Mesenchymal stem cell (in vitro differentiated cells and primary cell): ENCODE results near the gene DGAT2.

Experiments used
- DNase-seq: peaks from one replicate; pipeline ENCODE4 v3.0.0-alpha.2; 2013
- H2AFZ ChIP-seq: one replicate; pipeline ENCODE4 v1.6.1; 2013; ENCODE audit warnings: low read depth, mild to moderate bottlenecking, control low read depth, inconsistent platforms, low read length, moderate library complexity
- H2AK5ac ChIP-seq: 2 replicates; pipeline ENCODE4 v1.6.1; 2013; ENCODE audit warnings: low read length, moderate library complexity, mild to moderate bottlenecking, inconsistent platforms; ENCODE audit not compliant: severe bottlenecking
- H2BK120ac ChIP-seq: one replicate; pipeline ENCODE4 v1.6.1; 2013; ENCODE audit warnings: low read depth, mild to moderate bottlenecking, inconsistent platforms, low read length, moderate library complexity
- H2BK12ac ChIP-seq, 2 experiments: one replicate each; pipeline ENCODE4 v1.6.1; 2013; ENCODE audit warnings: inconsistent platforms in 2 of 2, low read length in 2 of 2, mild to moderate bottlenecking in 2 of 2, moderate library complexity in 2 of 2, control low read depth in 1 of 2
- H2BK15ac ChIP-seq: one replicate; pipeline ENCODE4 v1.6.1; 2013; ENCODE audit warnings: mild to moderate bottlenecking, low read depth, inconsistent platforms; ENCODE audit not compliant: poor library complexity, severe bottlenecking
- H2BK5ac ChIP-seq: 2 replicates; pipeline ENCODE4 v1.6.1; 2013; ENCODE audit warnings: low read depth, mild to moderate bottlenecking, low read length, control low read depth, inconsistent platforms; ENCODE audit not compliant: poor library complexity, severe bottlenecking
- H3K14ac ChIP-seq, 2 experiments: one replicate each; pipeline ENCODE4 v1.6.1; 2013; ENCODE audit warnings: inconsistent platforms in 2 of 2, low read length in 2 of 2, control low read depth in 1 of 2, mild to moderate bottlenecking in 1 of 2, moderate library complexity in 1 of 2
- H3K18ac ChIP-seq, 2 experiments: one replicate each; pipeline ENCODE4 v1.6.1; 2013; ENCODE audit warnings: inconsistent platforms in 2 of 2, low read length in 2 of 2, control low read depth in 1 of 2, low read depth in 1 of 2, mild to moderate bottlenecking in 1 of 2
- H3K23ac ChIP-seq, 2 experiments: one replicate each; pipeline ENCODE4 v1.6.1; 2013; ENCODE audit warnings: inconsistent platforms in 2 of 2, low read length in 2 of 2, mild to moderate bottlenecking in 2 of 2, moderate library complexity in 2 of 2, control low read depth in 1 of 2
- H3K27ac ChIP-seq: 2 replicates; pipeline ENCODE4 v1.5.1; 2013; ENCODE audit warnings: mild to moderate bottlenecking, moderate library complexity, low read length, control low read depth, inconsistent platforms; ENCODE audit not compliant: poor library complexity, severe bottlenecking
- H3K27me3 ChIP-seq, 2 experiments: 2 replicates each; pipeline versions ENCODE4 v1.6.1 to v1.7.0; 2013; ENCODE audit warnings: low read length in 2 of 2, mild to moderate bottlenecking in 2 of 2, moderate library complexity in 2 of 2, control low read depth in 1 of 2, inconsistent platforms in 1 of 2; ENCODE audit not compliant: control insufficient read depth in 1 of 2, insufficient read depth in 1 of 2
- H3K36me3 ChIP-seq, 2 experiments: 2 replicates each; pipeline versions ENCODE4 v1.6.1 to v1.7.0; 2013; ENCODE audit warnings: low read length in 2 of 2, control low read depth in 1 of 2, inconsistent platforms in 1 of 2, low read depth in 1 of 2, mild to moderate bottlenecking in 1 of 2; ENCODE audit not compliant: insufficient read depth in 2 of 2, control insufficient read depth in 1 of 2
- H3K4ac ChIP-seq, 2 experiments: one replicate each; pipeline ENCODE4 v1.6.1; 2013; ENCODE audit warnings: inconsistent platforms in 2 of 2, low read length in 2 of 2, mild to moderate bottlenecking in 2 of 2, moderate library complexity in 2 of 2, control low read depth in 1 of 2, low read depth in 1 of 2
- H3K4me1 ChIP-seq: 2 replicates; pipeline ENCODE4 v1.6.1; 2013; ENCODE audit warnings: low read depth, low read length, control low read depth; ENCODE audit not compliant: control insufficient read depth, insufficient read depth
- H3K4me2 ChIP-seq: 2 replicates; pipeline ENCODE4 v1.6.1; 2013; ENCODE audit warnings: low read length, mild to moderate bottlenecking, inconsistent platforms; ENCODE audit not compliant: poor library complexity, severe bottlenecking
- H3K4me3 ChIP-seq, 2 experiments: 2 replicates each; pipeline versions ENCODE4 v1.5.1 to v1.7.0; 2013; ENCODE audit warnings: low read length in 2 of 2, mild to moderate bottlenecking in 2 of 2, control low read depth in 1 of 2, low read depth in 1 of 2; ENCODE audit not compliant: insufficient read depth in 1 of 2
- H3K79me1 ChIP-seq: replicated peaks from 2 replicates; pipeline ENCODE4 v1.6.1; 2013; ENCODE audit warnings: mild to moderate bottlenecking, control low read depth, low read length, inconsistent platforms; ENCODE audit not compliant: poor library complexity, severe bottlenecking
- H3K9ac ChIP-seq: 2 replicates; pipeline ENCODE4 v1.7.0; 2013; ENCODE audit warnings: mild to moderate bottlenecking, low read length, moderate library complexity
- H3K9me3 ChIP-seq: 2 replicates; pipeline ENCODE4 v1.7.0; 2013; ENCODE audit warnings: mild to moderate bottlenecking, low read length; ENCODE audit not compliant: control insufficient read depth
- H4K8ac ChIP-seq: one replicate; pipeline ENCODE4 v1.6.1; 2013; ENCODE audit warnings: inconsistent platforms, mild to moderate bottlenecking, low read length, moderate library complexity
- H4K91ac ChIP-seq: one replicate; pipeline ENCODE4 v1.6.1; 2013; ENCODE audit warnings: mild to moderate bottlenecking, low read length, inconsistent platforms
- WGBS: methylation state at CpG from one replicate; pipeline ENCODE4 v1.1.7; 2013; ENCODE audit warnings: mixed read lengths; 5-methylcytosine and 5-hydroxymethylcytosine counted together

DGAT2 gene

DNA sequence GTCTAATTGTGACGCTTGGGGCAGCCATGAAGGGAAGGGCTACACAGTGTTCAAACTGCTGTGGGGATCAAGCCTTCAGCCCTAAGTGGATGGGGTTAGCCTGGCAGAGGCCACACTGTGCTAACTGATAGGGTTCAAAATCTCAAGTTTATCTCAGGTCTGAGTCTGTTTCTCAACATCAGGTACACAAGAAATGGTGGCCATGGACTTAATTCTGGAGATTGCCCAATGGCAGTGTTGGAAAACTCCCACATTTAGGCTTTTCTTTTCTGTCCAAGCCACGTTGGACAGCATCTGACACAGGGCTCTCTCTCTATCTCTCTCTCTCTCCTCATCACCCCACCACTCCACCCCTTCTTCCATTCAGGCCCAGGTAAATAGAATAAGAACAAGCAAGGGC, 10.9 kb upstream of the DGAT2 start:
- no peak overlapping the region for H3K4me3 ChIP-seq
- H3K4me2 ChIP-seq: no peak overlapping the region
- H4K8ac ChIP-seq: no peak overlapping the region
- H2BK15ac ChIP-seq: no peak overlapping the region
- H2AK5ac ChIP-seq: no peak overlapping the region
- H3K36me3 ChIP-seq: no peaks in the 10 kb centered on the region
- H4K91ac ChIP-seq: no peak overlapping the region
- H2AFZ ChIP-seq: no peak overlapping the region
- H2BK120ac ChIP-seq: no peak overlapping the region
- no peak overlapping the region for H3K18ac ChIP-seq
- no peak overlapping the region for H2BK12ac ChIP-seq
- no peak for DNase-seq
- H3K79me1 ChIP-seq: no peaks in the 10 kb centered on the region
- H3K27me3 ChIP-seq: peaks cover 0 to 14% of the 10 kb centered on the region in 2 experiments
- H3K27ac ChIP-seq: no peak overlapping the region
- H3K4ac ChIP-seq: no peak overlapping the region
- H3K9ac ChIP-seq: no peak overlapping the region
- no peaks in the 10 kb centered on the region for H3K9me3 ChIP-seq
- no peak overlapping the region for H3K14ac ChIP-seq
- no peak overlapping the region for H2BK5ac ChIP-seq
- H3K4me1 ChIP-seq: no peaks in the 10 kb centered on the region
- no peak overlapping the region for H3K23ac ChIP-seq
- 57% methylated on average over 2 of the region's 2 CpGs for WGBS

DNA sequence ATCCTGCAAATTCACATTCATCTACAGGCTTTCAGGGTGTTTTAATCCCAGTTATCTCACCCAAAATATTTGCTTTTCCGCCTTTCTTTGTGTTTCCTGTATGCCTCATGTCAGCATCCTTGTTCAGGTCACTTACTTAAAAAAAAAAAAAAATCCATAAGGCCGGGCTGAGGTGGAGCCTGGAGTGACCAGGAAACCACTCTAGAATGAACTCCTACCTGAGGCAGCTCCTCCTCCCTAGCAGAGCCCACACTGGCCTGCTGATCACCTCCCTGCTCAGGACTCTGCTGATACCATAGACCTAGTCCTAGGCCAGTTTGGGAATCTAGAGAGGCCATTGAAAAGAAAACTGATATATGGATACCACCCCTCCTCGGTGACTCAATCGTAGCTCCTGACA, 8.7 kb upstream of the DGAT2 start:
- WGBS: 83% methylated on average over 4 of the region's 4 CpGs
- Histone ChIP-seq H2BK120ac (no peak overlapping the region), H3K27me3 (peaks cover 0 to 17% of the 10 kb centered on the region in 2 experiments), H3K36me3 (no peaks in the 10 kb centered on the region), H3K9me3 (no peaks in the 10 kb centered on the region), H3K18ac (no peak overlapping the region), H2AFZ (no peak overlapping the region), H3K4me3 (no peak overlapping the region), H3K9ac (no peak overlapping the region), H3K14ac (no peak overlapping the region), H3K27ac (no peak overlapping the region), H3K4me2 (no peak overlapping the region), H2AK5ac (no peak overlapping the region), H4K91ac (no peak overlapping the region), H3K4me1 (no peaks in the 10 kb centered on the region), H3K23ac (no peak overlapping the region), H2BK15ac (no peak overlapping the region), H4K8ac (no peak overlapping the region), H2BK5ac (no peak overlapping the region), H3K4ac (no peak overlapping the region), H2BK12ac (no peak overlapping the region), H3K79me1 (no peaks in the 10 kb centered on the region)
- no peak for DNase-seq

DNA sequence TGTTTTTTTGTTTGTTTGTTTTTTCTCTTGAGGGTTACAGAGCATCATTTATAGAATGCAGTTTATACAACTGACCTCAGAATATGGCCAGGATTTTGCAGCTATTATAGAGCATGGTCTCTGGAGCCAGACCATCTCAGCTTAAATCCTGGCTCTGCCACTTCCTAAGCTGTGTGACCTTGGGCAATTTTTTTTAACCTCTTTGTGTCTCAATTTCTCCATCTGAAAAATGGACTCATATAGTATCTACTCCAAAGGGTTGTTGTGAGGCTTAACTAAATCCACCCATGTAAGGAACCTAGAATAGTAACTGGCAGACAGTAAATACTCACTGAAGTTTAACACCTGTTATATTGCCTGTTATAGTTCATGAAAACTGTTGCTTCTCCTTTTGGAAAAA, 8.3 kb upstream of the DGAT2 start:
- H4K91ac ChIP-seq: no peak overlapping the region
- H3K27ac ChIP-seq: no peak overlapping the region
- H3K79me1 ChIP-seq: no peaks in the 10 kb centered on the region
- DNase-seq: no peak
- H2BK12ac ChIP-seq: no peak overlapping the region
- peak overlapping the region; percentile 46 for H3K9ac ChIP-seq
- H3K4me1 ChIP-seq: no peaks in the 10 kb centered on the region
- H3K14ac ChIP-seq: no peak overlapping the region
- H2BK15ac ChIP-seq: no peak overlapping the region
- H3K36me3 ChIP-seq: no peaks in the 10 kb centered on the region
- no peak overlapping the region for H3K4ac ChIP-seq
- H3K27me3 ChIP-seq: peaks cover 0 to 17% of the 10 kb centered on the region in 2 experiments
- H3K9me3 ChIP-seq: no peaks in the 10 kb centered on the region
- no peak overlapping the region for H3K23ac ChIP-seq
- no peak overlapping the region for H2AK5ac ChIP-seq
- no peak overlapping the region for H3K18ac ChIP-seq
- no peak overlapping the region for H2AFZ ChIP-seq
- no peak overlapping the region for H3K4me3 ChIP-seq
- H3K4me2 ChIP-seq: no peak overlapping the region
- no peak overlapping the region for H4K8ac ChIP-seq
- no peak overlapping the region for H2BK120ac ChIP-seq
- H2BK5ac ChIP-seq: no peak overlapping the region

DNA sequence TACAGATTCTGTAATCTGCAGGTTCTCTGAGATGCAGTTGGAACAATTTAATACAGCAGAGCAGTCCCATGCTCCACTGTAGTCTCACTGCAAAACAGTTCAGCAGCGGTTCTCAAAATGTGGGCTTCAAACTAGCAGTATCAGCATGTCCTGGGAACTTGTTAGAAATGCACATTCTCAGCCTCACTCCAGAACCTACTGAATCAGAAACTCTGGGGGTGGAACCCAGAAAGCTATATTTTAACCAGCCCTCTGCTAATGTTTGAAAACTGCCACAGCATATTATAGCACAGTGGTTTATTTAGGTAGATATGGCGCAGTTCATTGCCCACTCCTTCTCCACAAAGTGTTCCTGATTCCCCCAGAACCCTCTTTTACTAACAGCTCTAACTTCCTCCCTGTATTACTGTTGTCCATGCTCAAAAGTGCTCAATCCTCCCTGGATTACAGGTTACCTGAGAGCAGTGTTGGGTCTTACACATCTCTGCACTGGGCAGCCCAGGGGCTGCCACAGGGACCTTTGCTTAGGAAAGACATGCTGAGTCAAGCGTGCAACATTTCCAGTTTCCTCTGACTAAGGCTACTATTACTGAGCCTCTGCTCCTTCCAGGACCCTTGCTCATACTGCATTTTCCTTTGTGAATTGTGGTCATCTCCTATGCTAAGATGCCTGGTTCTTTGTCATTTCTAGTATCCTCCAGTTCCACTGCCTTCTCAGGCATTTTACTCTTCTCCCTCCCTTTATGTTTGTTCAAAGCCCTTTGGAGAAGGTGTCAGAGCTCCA, 7.7 kb upstream of the DGAT2 start:
- Histone ChIP-seq H2BK120ac (no peak overlapping the region), H2AFZ (no peak overlapping the region), H3K4me3 (peak overlapping the region in 1 of 2 experiments; percentile 21), H3K4me1 (no peaks in the 10 kb centered on the region), H3K9ac (peak overlapping the region; percentile 56), H2AK5ac (no peak overlapping the region), H3K4me2 (no peak overlapping the region), H2BK15ac (no peak overlapping the region), H3K4ac (no peak overlapping the region), H3K27me3 (peaks cover 0 to 17% of the 10 kb centered on the region in 2 experiments), H2BK5ac (no peak overlapping the region), H2BK12ac (no peak overlapping the region), H3K79me1 (no peaks in the 10 kb centered on the region), H3K36me3 (no peaks in the 10 kb centered on the region), H3K14ac (no peak overlapping the region), H3K27ac (no peak overlapping the region), H3K9me3 (no peaks in the 10 kb centered on the region), H3K23ac (no peak overlapping the region), H4K8ac (no peak overlapping the region), H4K91ac (no peak overlapping the region), H3K18ac (no peak overlapping the region)
- 82% methylated on average over 3 of the region's 3 CpGs for WGBS
- DNase-seq: peak; percentile 56
